ENCODE measurements around the gene UQCRQ. TPM values are rescaled to one million over a fixed set of nuclear protein-coding genes. Genes with fewer than 3 reads are reported as not detected.

Gene UQCRQ
- total and polyA plus RNA-seq, 9 of the 15 experiments (the other 6 are each of a cell fraction or from before 2014, with no cell fraction given): 235 to 2,421 (median 883) TPM

GRCh38 chr5:132830436-132831094 is 35.9 kb upstream of the UQCRQ start, which contains the start of gene SHROOM1 (continued):
- TF ChIP-seq RBBP5 (IDR thresholded peaks at IDR 0.05; ENCODE audit: borderline replicate concordance, insufficient read depth, low read length, poor library complexity, severe bottlenecking) (peak; percentile 18), RBM17 (IDR thresholded peaks at IDR 0.05; ENCODE audit: borderline replicate concordance, low read depth, low read length) (no peak), CBFB (CRISPR knock-in tag; IDR thresholded peaks at IDR 0.05) (no peak), NFYB (IDR thresholded peaks at IDR 0.05; ENCODE audit: extremely low read depth, insufficient read length) (no peak), ERF (CRISPR knock-in tag; IDR thresholded peaks at IDR 0.05) (no peak), KLF6 (CRISPR knock-in tag; IDR thresholded peaks at IDR 0.05; ENCODE audit: borderline replicate concordance) (peak; percentile 17; the same call in 1 of the 2 replicates), DDX20 (tag; IDR thresholded peaks at IDR 0.05; ENCODE audit: low read depth) (no peak), PTTG1 (tag; IDR thresholded peaks at IDR 0.05; ENCODE audit: low read depth) (no peak), E2F6 (IDR thresholded peaks at IDR 0.05; ENCODE audit: borderline replicate concordance in 1 of 2, extremely low read depth in 1 of 2, insufficient read depth in 1 of 2, insufficient read length in 1 of 2, low read depth in 1 of 2, low read length in 1 of 2, poor library complexity in 1 of 2, severe bottlenecking in 1 of 2) (peak; percentile 72 to 89), BMI1 (IDR thresholded peaks at IDR 0.05; ENCODE audit: low read length) (no peak), USF1 (CRISPR knock-in tag; IDR thresholded peaks at IDR 0.05) (no peak), RERE (CRISPR knock-in tag; IDR thresholded peaks at IDR 0.05; ENCODE audit: borderline replicate concordance) (no peak), ZSCAN32 (CRISPR knock-in tag; IDR thresholded peaks at IDR 0.05) (no peak), POLR2G (IDR thresholded peaks at IDR 0.05; ENCODE audit: low read depth, low read length) (peak; percentile 90), TSHZ1 (CRISPR knock-in tag; IDR thresholded peaks at IDR 0.05) (no peak)
